B cell (primary cell): Measurements from ENCODE around the gene POFUT2. TPM values are rescaled to one million over a fixed set of nuclear protein-coding genes. Genes with fewer than 3 reads are reported as not detected.

Experiments
- ATAC-seq: fragments of 200-7000 bp; cut with Tn5 transposase; one replicate; pipeline ENCODE4 v1.10.0; 2021; ENCODE audit warnings: low read depth, mild to moderate bottlenecking, moderate number of reproducible peaks, moderate library complexity
- CTCF ChIA-PET: fragments of 350-600 bp; sonication (Branson Sonifier 250); formaldehyde crosslinking; loops from one replicate; lab custom pipeline; 2021; ENCODE audit warnings: antibody characterized with exemption, inconsistent platforms; lab: Charles Lee
- POLR2A ChIA-PET: fragments of 350-600 bp; sonication (Branson Sonifier 250); formaldehyde crosslinking; loops from one replicate; lab custom pipeline; 2021; ENCODE audit warnings: antibody characterized with exemption; lab: Charles Lee
- DNase-seq: peaks from one replicate; pipeline ENCODE4 v3.0.0; 2013
- H2AFZ ChIP-seq: 2 replicates; pipeline ENCODE4 v1.6.1; 2012; ENCODE audit warnings: mild to moderate bottlenecking, low read depth, low read length; ENCODE audit not compliant: insufficient read depth, poor library complexity, severe bottlenecking
- H3K27ac ChIP-seq, 2 donors: 1 replicate in 1 of 2; 2 replicates in 1 of 2; pipeline ENCODE4 v1.5.1; 2012 to 2013; ENCODE audit warnings: low read length in 2 of 2, mild to moderate bottlenecking in 2 of 2, moderate library complexity in 1 of 2
- H3K27me3 ChIP-seq, 4 experiments: fragments of 200-600 bp in 1 of 4; sonication (generic) in 1 of 4; replicated peaks in 1 of 4; 1 replicate in 2 of 4; 2 replicates in 2 of 4; pipeline versions ENCODE4 v1.6.1 to v1.7.0; 2013 to 2016; ENCODE audit warnings: low read length in 3 of 4, mild to moderate bottlenecking in 2 of 4, mixed read lengths in 1 of 4, moderate library complexity in 1 of 4; ENCODE audit not compliant: insufficient read depth in 4 of 4, control insufficient read depth in 3 of 4; ENCODE audit errors: control extremely low read depth in 1 of 4
- H3K36me3 ChIP-seq, 2 experiments: replicated peaks in 1 of 2; 1 replicate in 1 of 2; 2 replicates in 1 of 2; pipeline versions ENCODE4 v1.6.1 to v1.7.1; 2013; ENCODE audit warnings: low read length in 1 of 2; ENCODE audit not compliant: insufficient read depth in 2 of 2, control insufficient read depth in 1 of 2; ENCODE audit errors: control extremely low read depth in 1 of 2, extremely low read depth in 1 of 2
- H3K4me1 ChIP-seq, 2 donors: fragments of 200-600 bp in 1 of 2; sonication (generic) in 1 of 2; 1 replicate in 1 of 2; 2 replicates in 1 of 2; pipeline versions ENCODE4 v1.5.1 to v1.6.1; 2013 to 2017; ENCODE audit warnings: low read length in 2 of 2; ENCODE audit not compliant: control insufficient read depth in 2 of 2, insufficient read depth in 2 of 2
- H3K4me2 ChIP-seq: replicated peaks from 2 replicates; pipeline ENCODE3; 2012; ENCODE audit warnings: mild to moderate bottlenecking, low read depth, low read length; ENCODE audit not compliant: poor library complexity, severe bottlenecking
- H3K4me3 ChIP-seq, 5 experiments: fragments of 200-600 bp in 1 of 5; sonication (generic) in 1 of 5; 1 replicate in 3 of 5; 2 replicates in 2 of 5; pipeline versions ENCODE4 v1.5.1 to v1.7.0; 2011 to 2016; ENCODE audit warnings: low read length in 4 of 5, mild to moderate bottlenecking in 4 of 5, low read depth in 2 of 5, control low read depth in 1 of 5, moderate library complexity in 1 of 5; ENCODE audit not compliant: insufficient read depth in 1 of 5; ENCODE audit errors: control extremely low read depth in 1 of 5, extremely low read depth in 1 of 5
- H3K79me2 ChIP-seq: fragments of 200-600 bp; sonication (generic); one replicate; pipeline ENCODE4 v1.6.0; 2016; ENCODE audit warnings: low read length; ENCODE audit not compliant: control insufficient read depth, insufficient read depth
- H3K9ac ChIP-seq: fragments of 200-600 bp; sonication (generic); 2 replicates; pipeline ENCODE4 v1.6.1; 2017; ENCODE audit warnings: mild to moderate bottlenecking, low read length, moderate library complexity
- H3K9me3 ChIP-seq, 3 donors: one replicate each; pipeline versions ENCODE4 v1.6.1 to v1.7.1; 2013; ENCODE audit warnings: low read length in 2 of 3; ENCODE audit not compliant: control insufficient read depth in 2 of 3, insufficient read depth in 1 of 3; ENCODE audit errors: control extremely low read depth in 1 of 3
- H4K20me1 ChIP-seq: 2 replicates; pipeline ENCODE4 v1.6.0; 2012; ENCODE audit warnings: mild to moderate bottlenecking, low read length; ENCODE audit not compliant: insufficient read depth, control insufficient read depth, poor library complexity, severe bottlenecking
- H3K27ac Mint-ChIP-seq: one replicate; pipeline ENCODE4 v1.8.0; 2021; ENCODE audit warnings: mixed read lengths
- H3K27me3 Mint-ChIP-seq: one replicate; pipeline ENCODE4 v1.8.0; 2021; ENCODE audit warnings: mixed read lengths
- H3K4me1 Mint-ChIP-seq: one replicate; pipeline ENCODE4 v1.8.0; 2021; ENCODE audit warnings: mixed read lengths
- H3K4me3 Mint-ChIP-seq: one replicate; pipeline ENCODE4 v1.8.0; 2021; ENCODE audit warnings: mixed read lengths
- H3K9me3 Mint-ChIP-seq: one replicate; pipeline ENCODE4 v1.8.0; 2022; ENCODE audit warnings: mixed read lengths; ENCODE audit not compliant: insufficient read depth
- EZH2 ChIP-seq: IDR thresholded peaks from 2 replicates; pipeline ENCODE4 v1.6.1; 2012; ENCODE audit warnings: borderline replicate concordance, low read depth, mild to moderate bottlenecking, moderate library complexity, low read length; ENCODE audit not compliant: insufficient read depth, poor library complexity, severe bottlenecking
- WGBS: methylation state at CpG from one replicate; pipeline ENCODE4 v1.1.5; 2013; ENCODE audit warnings: missing lambda C conversion rate; ENCODE audit not compliant: insufficient coverage; 5-methylcytosine and 5-hydroxymethylcytosine counted together
- intact Hi-C: fragments of 100-400 bp; cut with micrococcal nuclease; formaldehyde crosslinking; loops from one replicate; pipeline ENCODE4 v1.10.0; 2022
- polyA plus RNA-seq: library from polyadenylated mRNA; depleted of rRNA; stranded (reverse); fragments of >200 nt; gene quantifications from 2 replicates; pipeline ENCODE4 v1.2.3, GENCODE V29; 2012
- total RNA-seq, 2 donors: library from RNA; stranded (reverse); fragments of 120-200 nt in 1 of 2; gene quantifications; 1 replicate in 1 of 2; 2 replicates in 1 of 2; pipeline versions ENCODE4 v1.2.3 to v1.2.4, GENCODE V29; 2013 to 2022
- TF ChIP-seq, protein P1 (sequence below): fragments of 200-600 bp; IDR thresholded peaks from one replicate; pipeline ENCODE4 v1.8.0; 2022; ENCODE audit warnings: antibody characterized with exemption, mild to moderate bottlenecking

Gene POFUT2
- total and polyA plus RNA-seq, 2 donors (not counting 1 experiment from before 2014, with no cell fraction given), result 38.3 to 41.8 TPM

DNA sequence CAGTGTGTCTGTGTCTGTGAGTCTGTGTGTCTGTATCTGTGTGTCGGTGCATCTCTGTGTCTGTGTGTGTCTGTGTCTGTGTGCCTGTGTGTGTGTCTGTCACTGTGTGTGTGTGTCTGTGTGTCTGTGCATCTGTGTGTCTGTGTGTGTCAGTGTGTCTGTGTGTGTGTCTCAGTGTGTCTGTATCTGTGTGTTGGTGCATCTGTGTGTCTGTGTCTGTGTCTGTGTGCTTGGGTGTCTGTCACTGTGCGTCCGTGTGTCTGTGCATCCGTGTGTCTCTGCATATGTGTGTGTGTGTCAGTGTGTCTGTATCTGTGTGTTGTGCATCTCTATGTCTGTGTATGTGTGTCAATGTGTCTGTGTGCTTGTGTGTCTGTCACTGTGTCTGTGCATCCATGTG lies 44.7 kb upstream of the POFUT2 start:
- no peak overlapping the region for H3K4me2 ChIP-seq
- no peaks in the 10 kb centered on the region for H3K9me3 Mint-ChIP-seq
- H3K4me3 ChIP-seq, result no peak overlapping the region
- no peak overlapping the region for H3K9ac ChIP-seq
- CTCF ChIA-PET, result no interaction called here
- no peaks in the 10 kb centered on the region for H3K4me1 Mint-ChIP-seq
- peaks cover 5% of the 10 kb centered on the region for H3K27me3 Mint-ChIP-seq
- no peaks in the 10 kb centered on the region for H4K20me1 ChIP-seq
- POLR2A ChIA-PET, result no interaction called here
- intact Hi-C loops, result no loop called here
- no peak overlapping the region for H2AFZ ChIP-seq
- H3K36me3 ChIP-seq, result no peaks in the 10 kb centered on the region
- no peak overlapping the region for H3K27ac ChIP-seq
- no peaks in the 10 kb centered on the region for H3K9me3 ChIP-seq
- ATAC-seq (no peak), DNase-seq (no peak)
- 97% methylated on average over 4 of the region's 4 CpGs for WGBS
- no peak overlapping the region for H3K4me3 Mint-ChIP-seq
- peaks cover 0 to 7% (median 0%) of the 10 kb centered on the region in 4 experiments for H3K27me3 ChIP-seq
- TF ChIP-seq EZH2, result no peak
- TF ChIP-seq, protein P1, sequence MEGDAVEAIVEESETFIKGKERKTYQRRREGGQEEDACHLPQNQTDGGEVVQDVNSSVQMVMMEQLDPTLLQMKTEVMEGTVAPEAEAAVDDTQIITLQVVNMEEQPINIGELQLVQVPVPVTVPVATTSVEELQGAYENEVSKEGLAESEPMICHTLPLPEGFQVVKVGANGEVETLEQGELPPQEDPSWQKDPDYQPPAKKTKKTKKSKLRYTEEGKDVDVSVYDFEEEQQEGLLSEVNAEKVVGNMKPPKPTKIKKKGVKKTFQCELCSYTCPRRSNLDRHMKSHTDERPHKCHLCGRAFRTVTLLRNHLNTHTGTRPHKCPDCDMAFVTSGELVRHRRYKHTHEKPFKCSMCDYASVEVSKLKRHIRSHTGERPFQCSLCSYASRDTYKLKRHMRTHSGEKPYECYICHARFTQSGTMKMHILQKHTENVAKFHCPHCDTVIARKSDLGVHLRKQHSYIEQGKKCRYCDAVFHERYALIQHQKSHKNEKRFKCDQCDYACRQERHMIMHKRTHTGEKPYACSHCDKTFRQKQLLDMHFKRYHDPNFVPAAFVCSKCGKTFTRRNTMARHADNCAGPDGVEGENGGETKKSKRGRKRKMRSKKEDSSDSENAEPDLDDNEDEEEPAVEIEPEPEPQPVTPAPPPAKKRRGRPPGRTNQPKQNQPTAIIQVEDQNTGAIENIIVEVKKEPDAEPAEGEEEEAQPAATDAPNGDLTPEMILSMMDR, result no peak
- no peaks in the 10 kb centered on the region for H3K4me1 ChIP-seq
- H3K27ac Mint-ChIP-seq, result no peak overlapping the region
- H3K79me2 ChIP-seq, result no peaks in the 10 kb centered on the region

DNA sequence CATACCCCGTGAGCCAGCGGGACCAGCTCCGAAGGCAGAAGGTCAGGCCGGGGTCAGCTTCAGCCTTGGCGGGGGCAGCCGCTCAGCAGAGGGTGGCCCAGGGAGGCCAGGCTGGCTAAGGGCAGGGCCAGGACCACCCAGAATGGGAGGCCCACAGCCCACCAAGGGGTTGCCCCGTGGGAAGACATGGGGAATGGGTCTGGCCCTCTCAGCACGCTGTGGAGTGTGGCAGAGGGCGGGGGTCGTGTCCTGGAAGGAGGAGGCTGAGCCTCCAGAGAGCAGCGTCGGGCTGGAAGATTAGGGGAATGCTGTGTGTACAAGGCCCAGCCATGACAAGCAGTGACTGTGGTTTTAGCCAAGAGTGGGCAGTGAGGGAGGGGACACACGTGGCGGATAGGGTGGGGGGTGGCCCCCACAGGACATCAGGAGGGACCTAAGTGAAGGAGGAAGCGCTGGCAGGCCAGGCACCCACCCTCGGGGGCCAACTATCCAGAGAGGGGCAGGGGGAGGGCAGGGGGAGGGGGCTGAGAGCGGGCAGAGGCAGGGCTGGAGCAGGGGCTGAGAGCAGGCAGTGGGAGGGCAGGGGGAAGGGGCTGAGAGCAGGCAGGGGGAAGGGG lies 43.9 kb upstream of the POFUT2 start:
- POLR2A ChIA-PET, result no interaction called here
- Mint-ChIP-seq H3K9me3 (no peaks in the 10 kb centered on the region), H3K4me1 (no peaks in the 10 kb centered on the region), H3K4me3 (no peak overlapping the region), H3K27me3 (peaks cover 5% of the 10 kb centered on the region), H3K27ac (no peak overlapping the region)
- CTCF ChIA-PET, result no interaction called here
- Histone ChIP-seq H3K4me2 (no peak overlapping the region), H3K9me3 (no peaks in the 10 kb centered on the region), H3K27me3 (peaks cover 0 to 4% (median 0%) of the 10 kb centered on the region in 4 experiments), H3K9ac (no peak overlapping the region), H2AFZ (no peak overlapping the region), H3K4me3 (no peak overlapping the region), H4K20me1 (no peaks in the 10 kb centered on the region), H3K4me1 (no peaks in the 10 kb centered on the region), H3K27ac (no peak overlapping the region), H3K79me2 (no peaks in the 10 kb centered on the region), H3K36me3 (no peaks in the 10 kb centered on the region)
- DNase-seq (no peak), ATAC-seq (no peak)
- intact Hi-C loops, result no loop called here
- 73% methylated on average over 15 of the region's 17 CpGs for WGBS
- TF ChIP-seq EZH2, result no peak
- TF ChIP-seq, protein P1, result no peak
